ENCODE results near the gene MORN5. TPM values are rescaled to one million over a fixed set of nuclear protein-coding genes. Genes with fewer than 3 reads are reported as not detected.

Gene MORN5
- total and polyA plus RNA-seq, 2 donors (not counting 1 experiment from before 2014, with no cell fraction given): not detected

DNA sequence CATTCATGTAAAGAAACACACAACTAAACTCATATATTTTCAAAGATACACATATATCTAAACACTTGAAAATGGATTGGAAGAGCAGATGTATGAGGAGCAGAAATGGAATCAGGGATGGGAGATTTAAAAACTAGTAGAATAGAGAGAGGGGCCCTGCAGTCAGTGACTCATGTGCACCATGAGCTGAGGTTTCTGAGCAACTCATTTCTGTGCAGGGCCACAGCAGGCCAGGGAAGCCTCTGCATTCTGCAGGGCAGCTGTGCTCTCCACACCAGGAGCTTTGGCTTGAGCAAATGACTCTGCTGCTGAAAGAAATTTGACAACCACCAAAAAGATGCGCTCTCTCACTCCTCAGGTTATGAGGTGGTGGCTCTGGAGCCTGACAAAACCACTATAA is 41.9 kb downstream of the MORN5 start:
- no peak overlapping the region for H3K4me3 ChIP-seq (ENCODE audit: control extremely low read depth in 1 of 5, extremely low read depth in 1 of 5, insufficient read depth in 1 of 5, low read depth in 2 of 5, low read length in 4 of 5)
- no peak overlapping the region for H3K4me3 Mint-ChIP-seq
- H3K27ac ChIP-seq (ENCODE audit: low read length in 2 of 2): no peak overlapping the region
- H3K9me3 Mint-ChIP-seq (ENCODE audit: insufficient read depth): no peaks in the 10 kb centered on the region
- H3K4me2 ChIP-seq (replicated peaks; ENCODE audit: low read depth, low read length, poor library complexity, severe bottlenecking): no peak overlapping the region
- no peaks in the 10 kb centered on the region for H3K9me3 ChIP-seq (ENCODE audit: control extremely low read depth in 1 of 3, control insufficient read depth in 2 of 3, insufficient read depth in 1 of 3, low read length in 2 of 3)
- H3K4me1 ChIP-seq (ENCODE audit: control insufficient read depth in 2 of 2, insufficient read depth in 2 of 2, low read length in 2 of 2): no peaks in the 10 kb centered on the region
- no peak overlapping the region for H3K9ac ChIP-seq (ENCODE audit: low read length)
- DNase-seq (no peak), ATAC-seq (ENCODE audit: low read depth) (no peak)
- no peak for TF ChIP-seq EZH2 (IDR thresholded peaks at IDR 0.05; ENCODE audit: borderline replicate concordance, insufficient read depth, low read depth, low read length, poor library complexity, severe bottlenecking)
- no peaks in the 10 kb centered on the region for H4K20me1 ChIP-seq (ENCODE audit: control insufficient read depth, insufficient read depth, low read length, poor library complexity, severe bottlenecking)
- H3K27me3 Mint-ChIP-seq: peaks cover 16% of the 10 kb centered on the region
- WGBS (ENCODE audit: insufficient coverage): 100% methylated on average over 1 of the region's 1 CpG
- H3K36me3 ChIP-seq (replicated peaks in 1 of 2; ENCODE audit: control extremely low read depth in 1 of 2, control insufficient read depth in 1 of 2, extremely low read depth in 1 of 2, insufficient read depth in 2 of 2, low read length in 1 of 2): no peaks in the 10 kb centered on the region
- no peak overlapping the region for H3K27ac Mint-ChIP-seq
- intact Hi-C loops (cut with micrococcal nuclease): no loop called here
- no peaks in the 10 kb centered on the region for H3K4me1 Mint-ChIP-seq
- peaks cover 0 to 8% (median 0%) of the 10 kb centered on the region in 4 experiments for H3K27me3 ChIP-seq (replicated peaks in 1 of 4; ENCODE audit: control extremely low read depth in 1 of 4, control insufficient read depth in 3 of 4, insufficient read depth in 4 of 4, low read length in 3 of 4)
- H3K79me2 ChIP-seq (ENCODE audit: control insufficient read depth, insufficient read depth, low read length): no peaks in the 10 kb centered on the region
- ChIA-PET POLR2A (no interaction called here), CTCF (no interaction called here)
- no peak overlapping the region for H2AFZ ChIP-seq (ENCODE audit: insufficient read depth, low read depth, low read length, poor library complexity, severe bottlenecking)

DNA sequence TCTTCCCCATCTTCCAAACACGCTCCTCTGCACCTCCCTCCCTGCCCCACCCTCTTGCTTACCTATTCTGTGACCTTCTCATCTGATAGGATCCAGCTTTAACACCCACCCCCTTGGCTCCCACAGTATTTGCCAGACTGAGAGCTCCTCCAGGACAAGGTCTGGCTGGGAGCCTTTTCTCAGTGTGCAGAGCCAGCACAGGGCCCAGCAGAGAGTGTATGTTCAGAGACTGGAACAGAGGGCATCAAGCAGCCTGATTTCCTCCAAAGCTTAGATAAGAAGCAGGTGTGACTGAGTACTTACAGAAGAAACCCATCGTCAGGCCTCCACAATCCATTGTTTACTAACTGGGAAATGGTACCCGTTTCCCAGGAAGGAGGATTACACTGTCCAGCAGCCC is 42.4 kb downstream of the MORN5 start:
- no peak overlapping the region for H3K9ac ChIP-seq (ENCODE audit: low read length)
- Mint-ChIP-seq H3K4me3 (no peak overlapping the region), H3K9me3 (ENCODE audit: insufficient read depth) (no peaks in the 10 kb centered on the region), H3K4me1 (no peaks in the 10 kb centered on the region), H3K27me3 (peaks cover 13% of the 10 kb centered on the region), H3K27ac (no peak overlapping the region)
- no peaks in the 10 kb centered on the region for H3K36me3 ChIP-seq (replicated peaks in 1 of 2; ENCODE audit: control extremely low read depth in 1 of 2, control insufficient read depth in 1 of 2, extremely low read depth in 1 of 2, insufficient read depth in 2 of 2, low read length in 1 of 2)
- peaks cover 0 to 8% (median 0%) of the 10 kb centered on the region in 4 experiments for H3K27me3 ChIP-seq (replicated peaks in 1 of 4; ENCODE audit: control extremely low read depth in 1 of 4, control insufficient read depth in 3 of 4, insufficient read depth in 4 of 4, low read length in 3 of 4)
- POLR2A ChIA-PET: no interaction called here
- no peaks in the 10 kb centered on the region for H3K4me1 ChIP-seq (ENCODE audit: control insufficient read depth in 2 of 2, insufficient read depth in 2 of 2, low read length in 2 of 2)
- H3K9me3 ChIP-seq (ENCODE audit: control extremely low read depth in 1 of 3, control insufficient read depth in 2 of 3, insufficient read depth in 1 of 3, low read length in 2 of 3): no peaks in the 10 kb centered on the region
- no peak overlapping the region for H2AFZ ChIP-seq (ENCODE audit: insufficient read depth, low read depth, low read length, poor library complexity, severe bottlenecking)
- no peak for TF ChIP-seq EZH2 (IDR thresholded peaks at IDR 0.05; ENCODE audit: borderline replicate concordance, insufficient read depth, low read depth, low read length, poor library complexity, severe bottlenecking)
- TF ChIP-seq, protein P1, sequence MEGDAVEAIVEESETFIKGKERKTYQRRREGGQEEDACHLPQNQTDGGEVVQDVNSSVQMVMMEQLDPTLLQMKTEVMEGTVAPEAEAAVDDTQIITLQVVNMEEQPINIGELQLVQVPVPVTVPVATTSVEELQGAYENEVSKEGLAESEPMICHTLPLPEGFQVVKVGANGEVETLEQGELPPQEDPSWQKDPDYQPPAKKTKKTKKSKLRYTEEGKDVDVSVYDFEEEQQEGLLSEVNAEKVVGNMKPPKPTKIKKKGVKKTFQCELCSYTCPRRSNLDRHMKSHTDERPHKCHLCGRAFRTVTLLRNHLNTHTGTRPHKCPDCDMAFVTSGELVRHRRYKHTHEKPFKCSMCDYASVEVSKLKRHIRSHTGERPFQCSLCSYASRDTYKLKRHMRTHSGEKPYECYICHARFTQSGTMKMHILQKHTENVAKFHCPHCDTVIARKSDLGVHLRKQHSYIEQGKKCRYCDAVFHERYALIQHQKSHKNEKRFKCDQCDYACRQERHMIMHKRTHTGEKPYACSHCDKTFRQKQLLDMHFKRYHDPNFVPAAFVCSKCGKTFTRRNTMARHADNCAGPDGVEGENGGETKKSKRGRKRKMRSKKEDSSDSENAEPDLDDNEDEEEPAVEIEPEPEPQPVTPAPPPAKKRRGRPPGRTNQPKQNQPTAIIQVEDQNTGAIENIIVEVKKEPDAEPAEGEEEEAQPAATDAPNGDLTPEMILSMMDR (IDR thresholded peaks at IDR 0.05): no peak
- ATAC-seq (ENCODE audit: low read depth) (no peak), DNase-seq (no peak)
- no peaks in the 10 kb centered on the region for H4K20me1 ChIP-seq (ENCODE audit: control insufficient read depth, insufficient read depth, low read length, poor library complexity, severe bottlenecking)
- H3K4me3 ChIP-seq (ENCODE audit: control extremely low read depth in 1 of 5, extremely low read depth in 1 of 5, insufficient read depth in 1 of 5, low read depth in 2 of 5, low read length in 4 of 5): no peak overlapping the region
- H3K4me2 ChIP-seq (replicated peaks; ENCODE audit: low read depth, low read length, poor library complexity, severe bottlenecking): no peak overlapping the region
- intact Hi-C loops (cut with micrococcal nuclease): no loop called here
- WGBS (ENCODE audit: insufficient coverage): 89% methylated on average over 3 of the region's 3 CpGs
- no peak overlapping the region for H3K27ac ChIP-seq (ENCODE audit: low read length in 2 of 2)
- CTCF ChIA-PET: no interaction called here
- H3K79me2 ChIP-seq (ENCODE audit: control insufficient read depth, insufficient read depth, low read length): no peaks in the 10 kb centered on the region
